HepG2 (cell line): Measurements from ENCODE around the gene NARS2. TPM values are rescaled to one million over a fixed set of nuclear protein-coding genes. Genes with fewer than 3 reads are reported as not detected.
A peak's percentile ranks its signal among the peaks of the same experiment; 100 is the strongest.

Source experiments
- ATAC-seq: fragments of 200-7000 bp; cut with Tn5 transposase; 3 replicates; pipeline ENCODE4 v1.9.1; 2020; ENCODE audit warnings: mild to moderate bottlenecking, moderate library complexity
- BruUV-seq: library from RNA; stranded (reverse); fragments of 400-500 nt; replicated peaks from 2 replicates; lab custom pipeline; 2021; lab: Mats Ljungman, UMichigan
- CTCF ChIA-PET: fragments of 300-600 bp; formaldehyde crosslinking; extraction: SDS; loops from one replicate; lab custom pipeline; 2021; ENCODE audit warnings: low total read pairs, inconsistent platforms, low intra/inter-chr PET ratio; lab: Yijun Ruan, JAX
- POLR2A ChIA-PET: fragments of 350-600 bp; sonication (Branson Sonifier 250); formaldehyde crosslinking; loops from one replicate; lab custom pipeline; 2020; ENCODE audit warnings: antibody characterized with exemption, inconsistent platforms; lab: Yijun Ruan, JAX
- DNase-seq: peaks from one replicate; pipeline ENCODE4 v3.0.0-alpha.2; 2015; ENCODE audit warnings: low spot score
- FAIRE-seq: peaks from 3 replicates; lab custom pipeline; 2011; peaks lifted over from hg19 to GRCh38; lab: Jason Lieb, UNC
- H2AFZ ChIP-seq: one replicate; pipeline ENCODE4 v1.6.1; 2011; ENCODE audit warnings: low read length, inconsistent platforms
- H3K27ac ChIP-seq: fragments of 300-600 bp; 3 replicates; pipeline ENCODE4 v1.8.0; 2011; ENCODE audit warnings: mixed run types, mild to moderate bottlenecking, mixed read lengths, low read length, inconsistent platforms; ENCODE audit not compliant: insufficient read depth; ENCODE audit errors: extremely low read length
- H3K27me3 ChIP-seq, 2 experiments: fragments of 200-600 bp in 1 of 2; 2 replicates in 1 of 2; 3 replicates in 1 of 2; pipeline versions ENCODE4 v1.6.0 to v1.8.0; 2011; ENCODE audit warnings: low read length in 2 of 2, mild to moderate bottlenecking in 2 of 2, moderate library complexity in 2 of 2, inconsistent platforms in 1 of 2; ENCODE audit not compliant: insufficient read depth in 2 of 2, control insufficient read depth in 1 of 2
- H3K36me3 ChIP-seq, 2 experiments: fragments of 200-600 bp in 1 of 2; replicated peaks in 1 of 2; 2 replicates in 1 of 2; 3 replicates in 1 of 2; pipeline versions ENCODE4 v1.5.1 to v1.8.0; 2011; ENCODE audit warnings: low read length in 2 of 2, inconsistent platforms in 1 of 2; ENCODE audit not compliant: insufficient read depth in 2 of 2, control insufficient read depth in 1 of 2
- H3K4me1 ChIP-seq: 2 replicates; pipeline ENCODE4 v1.5.1; 2012; ENCODE audit warnings: low read length, inconsistent platforms; ENCODE audit not compliant: insufficient read depth
- H3K4me2 ChIP-seq: 2 replicates; pipeline ENCODE4 v1.6.0; 2011; ENCODE audit warnings: low read depth, low read length, inconsistent platforms
- H3K4me3 ChIP-seq, 3 experiments: fragments of 200-600 bp in 1 of 3; sonication (generic), shearing (Covaris generic) in 1 of 3; replicated peaks in 1 of 3; 2 replicates each; pipeline ENCODE4 v1.5.1; 2011 to 2016; ENCODE audit warnings: low read length in 3 of 3, inconsistent platforms in 2 of 3, low read depth in 2 of 3, mild to moderate bottlenecking in 2 of 3, control low read depth in 1 of 3, mixed read lengths in 1 of 3; ENCODE audit not compliant: insufficient read depth in 1 of 3
- H3K79me2 ChIP-seq: one replicate; pipeline ENCODE4 v1.6.1; 2011; ENCODE audit warnings: low read length, inconsistent platforms; ENCODE audit not compliant: insufficient read depth
- H3K9ac ChIP-seq: 2 replicates; pipeline ENCODE4 v1.6.0; 2011; ENCODE audit warnings: mild to moderate bottlenecking, low read depth, low read length, inconsistent platforms; ENCODE audit not compliant: insufficient read depth
- H3K9me3 ChIP-seq: 2 replicates; pipeline ENCODE4 v1.5.1; 2012; ENCODE audit warnings: mild to moderate bottlenecking, low read length
- H4K20me1 ChIP-seq: 2 replicates; pipeline ENCODE4 v1.6.0; 2011; ENCODE audit warnings: inconsistent platforms, mild to moderate bottlenecking, low read length, moderate library complexity; ENCODE audit not compliant: insufficient read depth
- BHLHE40 ChIP-seq: IDR thresholded peaks from 2 replicates; pipeline ENCODE4 v1.6.1; 2011; ENCODE audit warnings: low read length, improper control_type of control experiment
- CENPX ChIP-seq: sonication (generic); formaldehyde crosslinking; IDR thresholded peaks from 2 replicates; pipeline ENCODE4 v1.9.0; 2021; ENCODE audit warnings: mild to moderate bottlenecking, missing genetic modification reagents, moderate library complexity
- HNRNPLL ChIP-seq: fragments of 200-400 bp; formaldehyde crosslinking; IDR thresholded peaks from 2 replicates; pipeline ENCODE4 v1.6.1; 2017; ENCODE audit warnings: mild to moderate bottlenecking, low read depth, low read length; ENCODE audit not compliant: poor library complexity, severe bottlenecking
- IKZF4 ChIP-seq: sonication (generic); formaldehyde crosslinking; IDR thresholded peaks from 2 replicates; pipeline ENCODE4 v1.5.1; 2020; ENCODE audit warnings: borderline replicate concordance, mild to moderate bottlenecking, low read depth, missing genetic modification reagents; ENCODE audit errors: not compliant biosample characterization
- KLF15 ChIP-seq: sonication (generic); formaldehyde crosslinking; IDR thresholded peaks from 2 replicates; pipeline ENCODE4 v1.8.1; 2023; ENCODE audit warnings: borderline replicate concordance, mild to moderate bottlenecking, inconsistent platforms, missing genetic modification reagents, mixed read lengths
- MAFF ChIP-seq: IDR thresholded peaks from 2 replicates; pipeline ENCODE4 v1.6.1; 2011; ENCODE audit warnings: low read depth, low read length, improper control_type of control experiment
- MAFK ChIP-seq, 2 experiments: IDR thresholded peaks in 1 of 2; conservative IDR thresholded peaks in 1 of 2; 2 replicates each; pipeline ENCODE4 v1.6.1; 2011; ENCODE audit warnings: improper control_type of control experiment in 2 of 2, low read length in 2 of 2
- MATR3 ChIP-seq: sonication (generic); formaldehyde crosslinking; IDR thresholded peaks from 2 replicates; pipeline ENCODE4 v1.4.0; 2020; ENCODE audit warnings: missing genetic modification reagents
- SIX1 ChIP-seq: sonication (generic); formaldehyde crosslinking; IDR thresholded peaks from 2 replicates; pipeline ENCODE4 v1.4.0; 2020; ENCODE audit warnings: missing genetic modification reagents, borderline replicate concordance
- XRCC5 ChIP-seq: fragments of 200-400 bp; formaldehyde crosslinking; optimal IDR thresholded peaks from 2 replicates; pipeline ENCODE3; 2017; ENCODE audit warnings: mild to moderate bottlenecking, low read length
- ZNF101 ChIP-seq: sonication (generic); formaldehyde crosslinking; IDR thresholded peaks from 2 replicates; pipeline ENCODE4 v1.4.0; 2020; ENCODE audit warnings: mild to moderate bottlenecking, low read depth, missing genetic modification reagents, borderline replicate concordance
- ZNF720 ChIP-seq: sonication (generic); formaldehyde crosslinking; IDR thresholded peaks from 2 replicates; pipeline ENCODE4 v1.4.0; 2020; ENCODE audit warnings: missing genetic modification reagents
- ZNF776 ChIP-seq: sonication (generic); formaldehyde crosslinking; IDR thresholded peaks from 2 replicates; pipeline ENCODE4 v1.4.0; 2020; ENCODE audit warnings: mild to moderate bottlenecking, missing genetic modification reagents
- WGBS: methylation state at CpG from one replicate; pipeline ENCODE4 v1.1.6; 2017; ENCODE audit warnings: low lambda C conversion rate; 5-methylcytosine and 5-hydroxymethylcytosine counted together
- in situ Hi-C: cut with HindIII; loops from 2 replicates; pipeline ENCODE4 v1.10.0; 2017; ENCODE audit warnings: low pct_unique_long_range_greater_than_20kb; ENCODE audit not compliant: extremely low pct_ligation_motif_present
- intact Hi-C: fragments of 100-400 bp; cut with micrococcal nuclease; formaldehyde crosslinking; loops from one replicate; pipeline ENCODE4 v1.10.0; 2022; ENCODE audit not compliant: unreplicated experiment
- polyA plus RNA-seq, 8 experiments: library from polyadenylated mRNA; depleted of rRNA in 3 of 8; stranded (reverse) in 7 of 8; unstranded in 1 of 8; fragments of >200 nt; fragmentation: Illumina TruSeq in 4 of 8; extraction: Trizol in 4 of 8; gene quantifications; 2 replicates each; pipeline versions ENCODE4 v1.2.1 to v1.2.3, GENCODE V29; 2011 to 2016; ENCODE audit warnings: low read depth in 4 of 8, missing spikeins in 1 of 8, mixed read lengths in 1 of 8; ENCODE audit not compliant: insufficient read depth in 1 of 8
- total RNA-seq, 5 experiments: library from RNA; depleted of rRNA; stranded (reverse); fragments of >200 nt; fragmentation: Illumina TruSeq; extraction: Trizol; gene quantifications; 2 replicates each; pipeline ENCODE4 v1.2.3, GENCODE V29; 2016; ENCODE audit warnings: low read depth in 1 of 5
- TF ChIP-seq, protein P1 (sequence below): sonication (generic); formaldehyde crosslinking; IDR thresholded peaks from 2 replicates; pipeline ENCODE4 v1.5.1; 2020; ENCODE audit warnings: mild to moderate bottlenecking, missing genetic modification reagents, moderate library complexity
- TF ChIP-seq, protein P2 (sequence below): sonication (generic); formaldehyde crosslinking; IDR thresholded peaks from 2 replicates; pipeline ENCODE4 v1.4.0; 2020; ENCODE audit warnings: missing genetic modification reagents

NARS2 gene
- total and polyA plus RNA-seq, 2 of the 13 experiments (the other 11 are each of a cell fraction or from before 2014, with no cell fraction given) = 45.9 to 65.0 TPM

DNA sequence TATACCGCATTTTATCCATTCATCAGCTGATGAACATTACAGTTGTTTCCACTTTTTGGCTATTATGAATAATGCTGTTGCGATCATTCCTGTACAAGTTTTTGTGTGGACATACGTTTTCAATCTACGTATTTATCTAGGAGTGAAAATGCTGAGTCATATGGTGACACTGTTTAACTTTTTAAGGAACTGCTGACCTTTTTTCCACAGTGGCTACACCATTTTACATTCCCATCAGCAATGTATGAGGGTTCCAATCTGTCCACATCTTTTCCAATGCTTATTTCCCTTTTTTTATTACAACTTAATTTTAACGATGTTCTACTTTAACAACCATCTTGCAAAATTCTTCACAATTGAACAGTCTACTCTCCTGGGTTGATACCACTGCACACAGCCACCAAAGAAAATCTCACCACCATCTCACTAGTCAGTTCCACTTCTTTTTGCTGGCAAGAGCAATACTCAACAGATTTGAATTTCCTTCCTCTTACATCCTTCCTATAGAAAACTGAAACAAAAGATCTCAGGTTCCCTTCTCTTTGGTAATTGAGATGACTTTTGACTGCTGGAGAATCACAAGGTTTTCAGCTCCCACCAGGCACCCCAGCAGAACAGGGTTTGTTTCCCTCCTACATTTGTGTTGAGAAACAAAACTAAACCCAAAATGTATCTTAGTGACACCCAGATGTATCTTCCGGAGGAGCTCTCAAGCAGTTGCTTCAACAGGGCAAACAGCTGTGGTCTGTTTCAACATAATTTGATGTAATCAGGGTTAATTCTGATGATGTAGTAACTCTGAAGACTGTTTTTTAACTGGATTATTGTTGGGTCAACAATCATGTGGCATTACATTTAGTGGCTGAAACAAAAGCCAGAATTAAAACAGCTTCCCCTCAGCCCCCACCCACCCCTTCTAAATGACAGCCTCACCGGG lies 150.1 kb downstream of the NARS2 start (continued):
- TF ChIP-seq XRCC5 = no peak
- TF ChIP-seq ZNF101 (CRISPR knock-in tag) = no peak
- peak; percentile 86 for TF ChIP-seq MAFF
- peak; percentile 76 to 91 for TF ChIP-seq MAFK (conservative IDR thresholded peaks at IDR 0.05 in 1 of 2, IDR thresholded peaks at IDR 0.05 in 1 of 2; ENCODE audit: low read length in 2 of 2)
- no peak for TF ChIP-seq MATR3 (CRISPR knock-in tag)

DNA sequence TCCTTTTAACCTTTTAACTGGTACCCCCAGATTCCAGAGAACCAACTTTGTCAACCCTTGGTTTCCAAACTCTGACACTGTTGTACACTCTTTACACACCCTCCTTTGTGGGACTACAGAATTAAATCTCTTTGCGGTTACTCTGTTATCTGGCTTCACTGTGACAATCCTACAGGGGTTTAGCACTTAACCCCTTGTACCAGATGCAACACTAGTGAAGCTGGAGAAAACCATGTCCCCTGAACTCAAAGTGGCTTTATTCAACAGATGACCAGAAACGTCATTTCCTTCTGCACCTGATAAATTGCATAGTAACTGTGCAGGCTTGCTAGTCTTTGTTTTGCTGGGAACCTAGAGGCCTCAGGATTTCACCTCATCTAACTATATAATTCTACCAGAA lies 151.4 kb downstream of the NARS2 start:
- H3K4me3 ChIP-seq = no peak overlapping the region
- H4K20me1 ChIP-seq = no peaks in the 10 kb centered on the region
- no peak overlapping the region for H2AFZ ChIP-seq
- no peak overlapping the region for H3K27ac ChIP-seq
- in situ Hi-C loops (no loop called here), intact Hi-C loops (no loop called here)
- 74% methylated on average over 2 of the region's 2 CpGs for WGBS
- ChIA-PET CTCF (no interaction called here), POLR2A (no interaction called here)
- H3K79me2 ChIP-seq = no peaks in the 10 kb centered on the region
- no peak overlapping the region for H3K4me2 ChIP-seq
- no TSS peak for BruUV-seq
- H3K36me3 ChIP-seq = no peaks in the 10 kb centered on the region; a peak in 1 of 5 replicates
- H3K4me1 ChIP-seq = peaks cover 20% of the 10 kb centered on the region
- FAIRE-seq (no peak), ATAC-seq (no peak), DNase-seq (no peak)
- no peaks in the 10 kb centered on the region for H3K9me3 ChIP-seq
- H3K9ac ChIP-seq = no peak overlapping the region
- H3K27me3 ChIP-seq = no peaks in the 10 kb centered on the region
- no peak for TF ChIP-seq SIX1
- TF ChIP-seq ZNF776 (CRISPR knock-in tag) = no peak
- TF ChIP-seq BHLHE40 = no peak
- TF ChIP-seq KLF15 (CRISPR knock-in tag) = no peak
- TF ChIP-seq, protein P1, sequence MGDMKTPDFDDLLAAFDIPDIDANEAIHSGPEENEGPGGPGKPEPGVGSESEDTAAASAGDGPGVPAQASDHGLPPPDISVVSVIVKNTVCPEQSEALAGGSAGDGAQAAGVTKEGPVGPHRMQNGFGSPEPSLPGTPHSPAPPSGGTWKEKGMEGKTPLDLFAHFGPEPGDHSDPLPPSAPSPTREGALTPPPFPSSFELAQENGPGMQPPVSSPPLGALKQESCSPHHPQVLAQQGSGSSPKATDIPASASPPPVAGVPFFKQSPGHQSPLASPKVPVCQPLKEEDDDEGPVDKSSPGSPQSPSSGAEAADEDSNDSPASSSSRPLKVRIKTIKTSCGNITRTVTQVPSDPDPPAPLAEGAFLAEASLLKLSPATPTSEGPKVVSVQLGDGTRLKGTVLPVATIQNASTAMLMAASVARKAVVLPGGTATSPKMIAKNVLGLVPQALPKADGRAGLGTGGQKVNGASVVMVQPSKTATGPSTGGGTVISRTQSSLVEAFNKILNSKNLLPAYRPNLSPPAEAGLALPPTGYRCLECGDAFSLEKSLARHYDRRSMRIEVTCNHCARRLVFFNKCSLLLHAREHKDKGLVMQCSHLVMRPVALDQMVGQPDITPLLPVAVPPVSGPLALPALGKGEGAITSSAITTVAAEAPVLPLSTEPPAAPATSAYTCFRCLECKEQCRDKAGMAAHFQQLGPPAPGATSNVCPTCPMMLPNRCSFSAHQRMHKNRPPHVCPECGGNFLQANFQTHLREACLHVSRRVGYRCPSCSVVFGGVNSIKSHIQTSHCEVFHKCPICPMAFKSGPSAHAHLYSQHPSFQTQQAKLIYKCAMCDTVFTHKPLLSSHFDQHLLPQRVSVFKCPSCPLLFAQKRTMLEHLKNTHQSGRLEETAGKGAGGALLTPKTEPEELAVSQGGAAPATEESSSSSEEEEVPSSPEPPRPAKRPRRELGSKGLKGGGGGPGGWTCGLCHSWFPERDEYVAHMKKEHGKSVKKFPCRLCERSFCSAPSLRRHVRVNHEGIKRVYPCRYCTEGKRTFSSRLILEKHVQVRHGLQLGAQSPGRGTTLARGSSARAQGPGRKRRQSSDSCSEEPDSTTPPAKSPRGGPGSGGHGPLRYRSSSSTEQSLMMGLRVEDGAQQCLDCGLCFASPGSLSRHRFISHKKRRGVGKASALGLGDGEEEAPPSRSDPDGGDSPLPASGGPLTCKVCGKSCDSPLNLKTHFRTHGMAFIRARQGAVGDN = no peak
- TF ChIP-seq CENPX (CRISPR knock-in tag) = no peak
- TF ChIP-seq, protein P2, sequence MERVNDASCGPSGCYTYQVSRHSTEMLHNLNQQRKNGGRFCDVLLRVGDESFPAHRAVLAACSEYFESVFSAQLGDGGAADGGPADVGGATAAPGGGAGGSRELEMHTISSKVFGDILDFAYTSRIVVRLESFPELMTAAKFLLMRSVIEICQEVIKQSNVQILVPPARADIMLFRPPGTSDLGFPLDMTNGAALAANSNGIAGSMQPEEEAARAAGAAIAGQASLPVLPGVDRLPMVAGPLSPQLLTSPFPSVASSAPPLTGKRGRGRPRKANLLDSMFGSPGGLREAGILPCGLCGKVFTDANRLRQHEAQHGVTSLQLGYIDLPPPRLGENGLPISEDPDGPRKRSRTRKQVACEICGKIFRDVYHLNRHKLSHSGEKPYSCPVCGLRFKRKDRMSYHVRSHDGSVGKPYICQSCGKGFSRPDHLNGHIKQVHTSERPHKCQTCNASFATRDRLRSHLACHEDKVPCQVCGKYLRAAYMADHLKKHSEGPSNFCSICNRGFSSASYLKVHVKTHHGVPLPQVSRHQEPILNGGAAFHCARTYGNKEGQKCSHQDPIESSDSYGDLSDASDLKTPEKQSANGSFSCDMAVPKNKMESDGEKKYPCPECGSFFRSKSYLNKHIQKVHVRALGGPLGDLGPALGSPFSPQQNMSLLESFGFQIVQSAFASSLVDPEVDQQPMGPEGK (CRISPR knock-in tag) = no peak
- TF ChIP-seq ZNF720 (CRISPR knock-in tag) = no peak
- TF ChIP-seq HNRNPLL = no peak
- TF ChIP-seq IKZF4 (CRISPR knock-in tag) = no peak
